ENCODE measurements around the gene NDUFAF5.

GRCh38 chr20:13809373-13809772 lies 24.5 kb downstream of the NDUFAF5 start:
- no peak for TF ChIP-seq POLR2A (IDR thresholded peaks at IDR 0.05; ENCODE audit: low read depth, low read length)
- TF ChIP-seq CTCF (IDR thresholded peaks at IDR 0.05; ENCODE audit: extremely low read depth in 1 of 2, insufficient read depth in 1 of 2, low read depth in 1 of 2, low read length in 2 of 2), result no peak
- TF ChIP-seq EZH2 (IDR thresholded peaks at IDR 0.05; ENCODE audit: borderline replicate concordance, low read depth, low read length, severe bottlenecking), result no peak
- no peak for TF ChIP-seq POLR2AphosphoS5 (IDR thresholded peaks at IDR 0.05; ENCODE audit: insufficient read depth, low read depth, low read length)
- no peak for TF ChIP-seq MAX (IDR thresholded peaks at IDR 0.05; ENCODE audit: insufficient read depth, insufficient read length)
